GM10266 (cell line): ENCODE results near the gene ECD.

Experiments used
- DNase-seq: peaks from one replicate; pipeline ENCODE4 v3.0.0; 2012; ENCODE audit errors: extremely low spot score
- TF ChIP-seq, protein P1 (sequence below): IDR thresholded peaks from 2 replicates; pipeline ENCODE4 v1.5.1; 2012; ENCODE audit warnings: mild to moderate bottlenecking, low read depth; ENCODE audit not compliant: control insufficient read depth, insufficient read depth; ENCODE audit errors: missing control alignments

Gene ECD

GRCh38 chr10:73139251-73139650 lies 28.6 kb downstream of the ECD start:
- TF ChIP-seq, protein P1, sequence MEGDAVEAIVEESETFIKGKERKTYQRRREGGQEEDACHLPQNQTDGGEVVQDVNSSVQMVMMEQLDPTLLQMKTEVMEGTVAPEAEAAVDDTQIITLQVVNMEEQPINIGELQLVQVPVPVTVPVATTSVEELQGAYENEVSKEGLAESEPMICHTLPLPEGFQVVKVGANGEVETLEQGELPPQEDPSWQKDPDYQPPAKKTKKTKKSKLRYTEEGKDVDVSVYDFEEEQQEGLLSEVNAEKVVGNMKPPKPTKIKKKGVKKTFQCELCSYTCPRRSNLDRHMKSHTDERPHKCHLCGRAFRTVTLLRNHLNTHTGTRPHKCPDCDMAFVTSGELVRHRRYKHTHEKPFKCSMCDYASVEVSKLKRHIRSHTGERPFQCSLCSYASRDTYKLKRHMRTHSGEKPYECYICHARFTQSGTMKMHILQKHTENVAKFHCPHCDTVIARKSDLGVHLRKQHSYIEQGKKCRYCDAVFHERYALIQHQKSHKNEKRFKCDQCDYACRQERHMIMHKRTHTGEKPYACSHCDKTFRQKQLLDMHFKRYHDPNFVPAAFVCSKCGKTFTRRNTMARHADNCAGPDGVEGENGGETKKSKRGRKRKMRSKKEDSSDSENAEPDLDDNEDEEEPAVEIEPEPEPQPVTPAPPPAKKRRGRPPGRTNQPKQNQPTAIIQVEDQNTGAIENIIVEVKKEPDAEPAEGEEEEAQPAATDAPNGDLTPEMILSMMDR = no peak
- DNase-seq = no peak

DNA sequence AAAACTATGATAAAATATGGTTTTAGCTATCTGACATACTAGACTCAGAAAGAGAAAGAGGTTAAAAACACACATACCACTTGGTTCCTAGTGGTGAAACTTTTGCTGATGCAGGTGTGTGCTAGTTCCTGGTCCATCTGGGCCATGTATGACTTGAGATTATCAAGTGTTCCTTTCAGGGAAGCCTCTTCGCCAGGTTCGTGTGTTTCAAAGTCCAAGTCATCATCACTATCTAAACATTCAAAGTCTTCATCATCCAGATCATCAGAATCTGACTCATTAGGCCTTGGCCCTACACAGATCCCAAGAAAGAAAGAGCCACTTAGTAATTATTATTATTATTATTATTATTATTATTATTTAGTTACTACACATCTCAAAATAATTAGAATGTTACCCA lies 31.2 kb downstream of the ECD start:
- TF ChIP-seq, protein P1 = no peak
- no peak for DNase-seq

DNA sequence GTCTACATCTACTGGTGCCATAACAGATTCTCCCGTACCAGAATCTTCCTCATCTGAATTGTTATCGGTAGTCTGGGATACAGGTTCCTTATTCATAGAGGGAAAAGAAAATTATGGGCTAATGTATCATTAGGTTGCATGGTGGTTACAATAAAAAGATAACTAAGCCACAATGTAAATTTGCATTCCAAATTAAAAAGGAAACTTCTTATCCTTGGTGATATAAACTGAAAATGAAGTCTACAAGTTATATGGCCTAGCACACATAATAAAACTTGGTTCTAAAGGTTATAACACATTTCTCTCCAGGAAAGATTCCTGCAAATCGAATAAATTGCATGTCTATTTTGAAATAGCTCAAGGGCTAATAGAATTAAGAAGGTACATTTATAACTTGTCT lies 33.1 kb downstream of the ECD start:
- DNase-seq = no peak
- TF ChIP-seq, protein P1 = no peak

DNA sequence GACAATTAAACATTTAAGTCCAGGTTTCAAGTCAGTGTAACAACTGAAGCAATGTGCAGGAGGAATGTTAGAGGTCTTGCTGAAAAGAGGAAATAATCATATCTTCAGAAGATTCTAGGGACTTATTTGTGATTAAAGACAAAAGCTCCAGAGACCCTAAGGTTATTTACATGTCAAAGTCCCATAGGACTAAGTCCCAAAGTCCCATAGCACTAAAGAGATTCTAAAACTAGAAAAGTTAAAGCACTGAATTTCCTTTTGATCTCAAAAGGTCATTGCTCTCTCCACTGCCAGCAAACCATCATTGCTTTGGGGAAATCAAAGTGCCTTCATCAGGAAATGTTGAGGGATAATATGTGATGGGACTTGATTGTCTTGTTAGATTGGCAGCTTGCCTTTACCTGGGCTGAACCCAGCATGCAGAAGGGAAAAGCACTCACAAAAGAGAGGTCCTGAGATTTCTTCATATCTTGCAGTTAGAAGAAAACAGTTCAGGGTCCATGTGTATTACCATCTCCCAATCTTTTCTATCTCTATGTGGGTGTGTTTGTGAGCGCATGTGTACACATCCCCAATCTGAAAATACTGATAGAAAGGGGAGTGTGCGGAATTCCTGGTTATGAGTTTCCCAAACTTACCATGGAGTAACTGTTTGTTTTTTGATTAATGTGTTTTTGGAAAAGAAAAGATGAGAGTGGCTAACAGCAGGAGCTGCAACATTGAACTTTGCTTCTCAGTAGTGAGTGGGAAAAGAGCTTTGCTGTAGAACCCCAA lies 35.7 kb downstream of the ECD start:
- DNase-seq = no peak
- TF ChIP-seq, protein P1 = no peak

DNA sequence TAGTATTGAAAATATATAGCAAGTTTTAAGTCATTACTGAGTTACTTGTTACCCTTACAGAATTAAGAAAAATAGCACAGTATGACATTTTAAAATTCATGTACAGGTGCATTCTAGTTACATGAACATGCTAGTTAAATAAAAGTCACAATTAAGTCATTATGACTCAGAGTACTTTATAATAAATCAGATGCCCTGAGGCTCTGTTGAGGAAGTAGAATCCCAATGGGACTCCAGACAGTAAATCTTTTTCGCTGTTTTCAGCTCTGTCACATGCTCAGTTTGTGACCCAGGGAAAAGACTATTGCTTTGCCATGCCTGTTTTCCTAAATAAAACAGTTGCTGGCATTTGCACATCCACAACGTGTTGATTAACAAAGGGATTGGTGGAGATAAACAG lies 36.5 kb downstream of the ECD start:
- TF ChIP-seq, protein P1 = no peak

GRCh38 chr10:73126343-73126742 lies 41.5 kb downstream of the ECD start:
- TF ChIP-seq, protein P1 = no peak

More for the DNA sequence above, 36.5 kb downstream of the ECD start:
- DNase-seq = no peak

GRCh38 chr10:73119952-73120351 lies 47.9 kb downstream of the ECD start:
- no peak for DNase-seq

More at GRCh38 chr10:73126343-73126742, 41.5 kb downstream of the ECD start:
- no peak for DNase-seq

More at GRCh38 chr10:73119952-73120351, 47.9 kb downstream of the ECD start:
- TF ChIP-seq, protein P1 = no peak
